Measurements from ENCODE around the gene PTPN1. TPM values are rescaled to one million over a fixed set of nuclear protein-coding genes. Genes with fewer than 3 reads are reported as not detected.

PTPN1 gene
- total and polyA plus RNA-seq, 2 experiments from 2014 or later: 16.9 to 26.4 TPM

DNA sequence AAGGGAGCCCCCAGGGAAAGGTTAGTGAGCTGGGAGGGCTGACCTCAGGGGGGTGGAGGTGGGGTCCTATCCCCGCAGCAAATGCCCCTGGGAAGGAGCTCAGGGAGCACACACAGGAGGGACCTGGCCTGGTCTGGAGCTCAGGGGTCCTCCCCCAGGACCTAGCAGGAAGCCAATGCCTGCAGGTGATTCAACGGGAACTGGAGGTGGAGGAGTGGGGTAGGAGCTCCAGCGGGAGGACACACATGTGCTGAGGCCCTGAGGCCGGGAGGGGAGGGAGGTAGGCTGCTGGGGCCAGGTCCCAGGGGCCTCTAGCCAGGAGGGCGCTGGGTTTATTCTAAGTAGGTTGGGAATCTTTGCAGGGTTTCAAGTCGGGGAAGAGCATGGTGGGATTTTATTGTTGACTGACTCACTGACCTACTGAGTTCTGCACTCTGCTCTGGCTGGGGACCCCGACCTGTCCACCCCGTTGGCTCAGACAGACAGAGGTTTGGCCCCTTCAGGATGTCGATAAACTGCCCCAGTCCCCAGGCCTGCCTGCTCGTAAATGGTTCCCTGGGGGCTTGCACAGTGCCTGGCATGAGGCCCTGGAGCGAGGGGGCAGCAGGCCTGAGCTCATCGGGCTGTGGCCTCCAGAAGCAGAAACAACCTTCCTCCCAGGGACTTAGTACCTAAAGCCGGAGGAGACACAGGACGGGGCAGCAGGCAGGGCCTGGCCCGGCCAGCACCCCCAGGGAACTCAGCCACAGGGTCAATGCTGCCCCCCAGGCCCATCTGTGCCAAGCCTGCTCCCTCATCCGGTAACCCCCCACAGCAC, 118.9 kb downstream of the PTPN1 start (continued):
- TF ChIP-seq, protein P1, sequence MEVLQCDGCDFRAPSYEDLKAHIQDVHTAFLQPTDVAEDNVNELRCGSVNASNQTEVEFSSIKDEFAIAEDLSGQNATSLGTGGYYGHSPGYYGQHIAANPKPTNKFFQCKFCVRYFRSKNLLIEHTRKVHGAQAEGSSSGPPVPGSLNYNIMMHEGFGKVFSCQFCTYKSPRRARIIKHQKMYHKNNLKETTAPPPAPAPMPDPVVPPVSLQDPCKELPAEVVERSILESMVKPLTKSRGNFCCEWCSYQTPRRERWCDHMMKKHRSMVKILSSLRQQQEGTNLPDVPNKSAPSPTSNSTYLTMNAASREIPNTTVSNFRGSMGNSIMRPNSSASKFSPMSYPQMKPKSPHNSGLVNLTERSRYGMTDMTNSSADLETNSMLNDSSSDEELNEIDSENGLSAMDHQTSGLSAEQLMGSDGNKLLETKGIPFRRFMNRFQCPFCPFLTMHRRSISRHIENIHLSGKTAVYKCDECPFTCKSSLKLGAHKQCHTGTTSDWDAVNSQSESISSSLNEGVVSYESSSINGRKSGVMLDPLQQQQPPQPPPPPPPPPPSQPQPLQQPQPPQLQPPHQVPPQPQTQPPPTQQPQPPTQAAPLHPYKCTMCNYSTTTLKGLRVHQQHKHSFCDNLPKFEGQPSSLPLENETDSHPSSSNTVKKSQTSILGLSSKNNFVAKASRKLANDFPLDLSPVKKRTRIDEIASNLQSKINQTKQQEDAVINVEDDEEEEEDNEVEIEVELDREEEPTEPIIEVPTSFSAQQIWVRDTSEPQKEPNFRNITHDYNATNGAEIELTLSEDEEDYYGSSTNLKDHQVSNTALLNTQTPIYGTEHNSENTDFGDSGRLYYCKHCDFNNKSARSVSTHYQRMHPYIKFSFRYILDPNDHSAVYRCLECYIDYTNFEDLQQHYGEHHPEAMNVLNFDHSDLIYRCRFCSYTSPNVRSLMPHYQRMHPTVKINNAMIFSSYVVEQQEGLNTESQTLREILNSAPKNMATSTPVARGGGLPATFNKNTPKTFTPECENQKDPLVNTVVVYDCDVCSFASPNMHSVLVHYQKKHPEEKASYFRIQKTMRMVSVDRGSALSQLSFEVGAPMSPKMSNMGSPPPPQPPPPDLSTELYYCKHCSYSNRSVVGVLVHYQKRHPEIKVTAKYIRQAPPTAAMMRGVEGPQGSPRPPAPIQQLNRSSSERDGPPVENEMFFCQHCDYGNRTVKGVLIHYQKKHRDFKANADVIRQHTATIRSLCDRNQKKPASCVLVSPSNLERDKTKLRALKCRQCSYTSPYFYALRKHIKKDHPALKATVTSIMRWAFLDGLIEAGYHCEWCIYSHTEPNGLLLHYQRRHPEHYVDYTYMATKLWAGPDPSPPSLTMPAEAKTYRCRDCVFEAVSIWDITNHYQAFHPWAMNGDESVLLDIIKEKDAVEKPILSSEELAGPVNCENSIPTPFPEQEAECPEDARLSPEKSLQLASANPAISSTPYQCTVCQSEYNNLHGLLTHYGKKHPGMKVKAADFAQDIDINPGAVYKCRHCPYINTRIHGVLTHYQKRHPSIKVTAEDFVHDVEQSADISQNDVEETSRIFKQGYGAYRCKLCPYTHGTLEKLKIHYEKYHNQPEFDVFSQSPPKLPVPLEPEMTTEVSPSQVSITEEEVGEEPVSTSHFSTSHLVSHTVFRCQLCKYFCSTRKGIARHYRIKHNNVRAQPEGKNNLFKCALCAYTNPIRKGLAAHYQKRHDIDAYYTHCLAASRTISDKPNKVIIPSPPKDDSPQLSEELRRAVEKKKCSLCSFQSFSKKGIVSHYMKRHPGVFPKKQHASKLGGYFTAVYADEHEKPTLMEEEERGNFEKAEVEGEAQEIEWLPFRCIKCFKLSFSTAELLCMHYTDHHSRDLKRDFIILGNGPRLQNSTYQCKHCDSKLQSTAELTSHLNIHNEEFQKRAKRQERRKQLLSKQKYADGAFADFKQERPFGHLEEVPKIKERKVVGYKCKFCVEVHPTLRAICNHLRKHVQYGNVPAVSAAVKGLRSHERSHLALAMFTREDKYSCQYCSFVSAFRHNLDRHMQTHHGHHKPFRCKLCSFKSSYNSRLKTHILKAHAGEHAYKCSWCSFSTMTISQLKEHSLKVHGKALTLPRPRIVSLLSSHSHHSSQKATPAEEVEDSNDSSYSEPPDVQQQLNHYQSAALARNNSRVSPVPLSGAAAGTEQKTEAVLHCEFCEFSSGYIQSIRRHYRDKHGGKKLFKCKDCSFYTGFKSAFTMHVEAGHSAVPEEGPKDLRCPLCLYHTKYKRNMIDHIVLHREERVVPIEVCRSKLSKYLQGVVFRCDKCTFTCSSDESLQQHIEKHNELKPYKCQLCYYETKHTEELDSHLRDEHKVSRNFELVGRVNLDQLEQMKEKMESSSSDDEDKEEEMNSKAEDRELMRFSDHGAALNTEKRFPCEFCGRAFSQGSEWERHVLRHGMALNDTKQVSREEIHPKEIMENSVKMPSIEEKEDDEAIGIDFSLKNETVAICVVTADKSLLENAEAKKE (CRISPR knock-in tag; IDR thresholded peaks at IDR 0.05): no peak
- TF ChIP-seq EZH2phosphoT487 (IDR thresholded peaks at IDR 0.05; ENCODE audit: unreplicated experiment): no peak
- no peak for TF ChIP-seq POLR2AphosphoS5 (IDR thresholded peaks at IDR 0.05; ENCODE audit: low read depth)
- TF ChIP-seq REST (IDR thresholded peaks at IDR 0.05; ENCODE audit: unreplicated experiment): no peak
- no peak for TF ChIP-seq EZH2 (IDR thresholded peaks at IDR 0.05; ENCODE audit: low read depth, unreplicated experiment)
- TF ChIP-seq ZNF331 (CRISPR knock-in tag; IDR thresholded peaks at IDR 0.05; ENCODE audit: low read depth): no peak
- no peak for TF ChIP-seq NANOG (IDR thresholded peaks at IDR 0.05; ENCODE audit: borderline replicate concordance)

All from GM23338 (cell line).